PFSK-1 (cell line): ENCODE measurements around the gene FHL1.

Experiments
- FOXP2 ChIP-seq: optimal IDR thresholded peaks from 2 replicates; pipeline ENCODE3; 2011; ENCODE audit warnings: borderline replicate concordance, control low read depth, inconsistent platforms; ENCODE audit not compliant: insufficient read depth; ENCODE audit errors: extremely low read length, extremely low read depth
- POLR2AphosphoS5 ChIP-seq: IDR thresholded peaks from 2 replicates; pipeline ENCODE4 v1.6.1; 2012; ENCODE audit warnings: low read depth, mild to moderate bottlenecking, control low read depth, low read length, moderate library complexity
- REST ChIP-seq, 2 experiments: IDR thresholded peaks; 2 replicates each; pipeline versions ENCODE4 v1.6.1 to v1.8.0; 2011 to 2012; ENCODE audit warnings: low read depth in 2 of 2, low read length in 2 of 2, control low read depth in 1 of 2, inconsistent platforms in 1 of 2, mild to moderate bottlenecking in 1 of 2, moderate library complexity in 1 of 2; ENCODE audit not compliant: insufficient read depth in 1 of 2
- SIN3A ChIP-seq: IDR thresholded peaks from 2 replicates; pipeline ENCODE4 v1.6.1; 2012; ENCODE audit warnings: mild to moderate bottlenecking, low read length, moderate library complexity, borderline replicate concordance; ENCODE audit not compliant: insufficient read depth
- TAF1 ChIP-seq: IDR thresholded peaks from 2 replicates; pipeline ENCODE4 v1.6.1; 2012; ENCODE audit warnings: low read length, control low read depth, borderline replicate concordance; ENCODE audit not compliant: insufficient read depth

FHL1 gene

GRCh38 chrX:136158685-136159084 lies 11.4 kb downstream of the FHL1 start:
- no peak for TF ChIP-seq POLR2AphosphoS5

GRCh38 chrX:136159611-136160025 lies 12.3 kb downstream of the FHL1 start:
- TF ChIP-seq POLR2AphosphoS5 (no peak), FOXP2 (no peak), REST (IDR thresholded peaks at IDR 0.05; ENCODE audit: insufficient read depth in 1 of 2, low read depth in 2 of 2, low read length in 2 of 2) (no peak), TAF1 (no peak), SIN3A (no peak)

DNA sequence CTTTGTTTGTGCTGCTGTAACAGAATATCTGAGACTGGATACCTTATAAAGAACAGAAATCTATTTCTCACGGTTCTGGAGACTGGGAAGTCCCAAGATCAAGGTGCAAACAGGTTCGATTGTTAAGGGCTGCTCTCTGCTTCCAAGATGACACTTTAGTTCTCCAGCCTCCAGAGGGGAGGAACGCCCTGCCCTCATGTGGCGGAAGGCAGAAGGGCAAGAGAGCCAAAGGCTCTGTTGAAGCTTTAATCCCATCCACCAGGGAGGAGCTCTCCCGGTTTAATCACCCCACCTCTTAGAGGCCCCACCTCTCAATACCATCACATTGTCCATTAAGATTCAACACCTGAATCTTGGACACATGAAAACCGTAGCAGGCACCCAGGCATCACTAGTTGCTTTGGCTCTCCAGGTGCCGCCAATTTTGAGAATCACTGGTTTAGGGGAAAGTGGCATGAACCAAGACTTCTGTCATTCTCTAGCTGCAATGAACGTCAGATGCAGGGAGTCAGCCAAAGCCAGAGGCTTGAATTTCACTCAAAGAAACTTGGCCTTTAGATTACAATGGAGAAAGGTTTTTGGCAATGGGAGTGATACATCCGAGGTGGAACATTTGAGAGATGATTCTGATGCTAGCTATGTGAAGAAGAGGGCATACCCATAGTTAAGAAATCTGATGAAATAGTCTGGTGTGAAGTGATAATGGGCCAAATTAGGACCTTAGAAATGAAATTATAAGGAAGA lies 15.7 kb downstream of the FHL1 start:
- TF ChIP-seq SIN3A (no peak), POLR2AphosphoS5 (no peak), TAF1 (no peak), FOXP2 (no peak), REST (IDR thresholded peaks at IDR 0.05; ENCODE audit: insufficient read depth in 1 of 2, low read depth in 2 of 2, low read length in 2 of 2) (no peak)

DNA sequence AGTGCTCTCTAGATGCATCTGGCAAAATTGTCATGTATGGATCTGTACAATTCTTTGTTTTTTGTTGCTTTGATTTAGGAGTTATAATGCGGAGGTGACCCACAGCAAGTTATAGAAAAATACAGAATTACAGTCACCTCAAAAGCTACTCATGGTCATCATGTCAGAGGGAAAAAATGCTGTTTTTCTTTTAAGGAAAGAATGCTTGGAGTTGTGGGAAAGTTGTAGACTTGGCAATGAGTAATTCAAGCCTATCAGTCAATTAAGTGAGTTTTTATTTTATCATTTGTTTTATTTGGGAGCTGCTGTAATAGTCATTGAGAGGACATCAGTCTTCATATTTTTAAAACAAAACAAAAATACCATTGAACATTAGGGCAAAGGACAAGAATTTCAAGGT lies 16.4 kb downstream of the FHL1 start:
- TF ChIP-seq FOXP2 (no peak), SIN3A (no peak), TAF1 (no peak), POLR2AphosphoS5 (no peak), REST (IDR thresholded peaks at IDR 0.05; ENCODE audit: insufficient read depth in 1 of 2, low read depth in 2 of 2, low read length in 2 of 2) (no peak)

GRCh38 chrX:136165406-136165805 lies 18.1 kb downstream of the FHL1 start:
- TF ChIP-seq SIN3A, result no peak
- no peak for TF ChIP-seq REST (IDR thresholded peaks at IDR 0.05; ENCODE audit: insufficient read depth in 1 of 2, low read depth in 2 of 2, low read length in 2 of 2)
- TF ChIP-seq POLR2AphosphoS5, result no peak
- TF ChIP-seq FOXP2, result no peak
- TF ChIP-seq TAF1, result no peak
